GM23338 (cell line): ENCODE results near the gene ATAD1. TPM values are rescaled to one million over a fixed set of nuclear protein-coding genes. Genes with fewer than 3 reads are reported as not detected.

Experiments
- ATAC-seq: fragments of 200-7000 bp; cut with Tn5 transposase; 3 replicates; pipeline ENCODE4 v1.9.1; 2020
- DNase-seq: peaks from one replicate; pipeline ENCODE4 v3.0.0-alpha.2; 2015; ENCODE audit warnings: low spot score
- H2AFZ ChIP-seq: fragments of 200-600 bp; sonication (generic); 2 replicates; pipeline ENCODE4 v1.8.0; 2016; ENCODE audit warnings: antibody characterized with exemption, mild to moderate bottlenecking, moderate library complexity
- H3F3A ChIP-seq: fragments of 200-600 bp; sonication (generic); replicated peaks from 2 replicates; pipeline ENCODE4 v1.8.0; 2017; ENCODE audit warnings: antibody characterized with exemption, mixed run types, low read depth
- H3K27ac ChIP-seq: fragments of 200-600 bp; sonication (generic); 2 replicates; pipeline ENCODE4 v1.6.1; 2016; ENCODE audit warnings: low read depth
- H3K27me3 ChIP-seq: fragments of 200-600 bp; sonication (generic); 2 replicates; pipeline ENCODE4 v1.8.0; 2016; ENCODE audit warnings: mild to moderate bottlenecking, mixed run types, moderate library complexity; ENCODE audit not compliant: insufficient read depth
- H3K36me3 ChIP-seq: fragments of 200-600 bp; sonication (generic); 2 replicates; pipeline ENCODE4 v1.8.0; 2016; ENCODE audit warnings: mild to moderate bottlenecking; ENCODE audit not compliant: insufficient read depth
- H3K4me1 ChIP-seq: fragments of 200-600 bp; sonication (generic); 2 replicates; pipeline ENCODE4 v1.8.0; 2016; ENCODE audit warnings: mild to moderate bottlenecking, moderate library complexity; ENCODE audit not compliant: insufficient read depth
- H3K4me2 ChIP-seq: fragments of 200-600 bp; sonication (generic); 2 replicates; pipeline ENCODE4 v1.7.1; 2017; ENCODE audit warnings: mixed run types
- H3K4me3 ChIP-seq: fragments of 200-600 bp; sonication (generic); 2 replicates; pipeline ENCODE4 v1.6.1; 2016; ENCODE audit warnings: mixed run types
- H3K79me2 ChIP-seq: fragments of 200-600 bp; sonication (generic); replicated peaks from 2 replicates; pipeline ENCODE4 v1.8.0; 2017; ENCODE audit warnings: mild to moderate bottlenecking; ENCODE audit not compliant: insufficient read depth
- H3K9me2 ChIP-seq: fragments of 200-600 bp; sonication (generic); 2 replicates; pipeline ENCODE4 v1.8.0; 2017; ENCODE audit not compliant: insufficient read depth
- H4K20me1 ChIP-seq: fragments of 200-600 bp; sonication (generic); replicated peaks from 2 replicates; pipeline ENCODE4 v1.8.0; 2017; ENCODE audit warnings: mild to moderate bottlenecking; ENCODE audit not compliant: insufficient read depth
- H3K27ac Mint-ChIP-seq: 2 replicates; pipeline ENCODE4 v1.8.0; 2020; ENCODE audit warnings: inconsistent platforms, mild to moderate bottlenecking, moderate library complexity, mixed read lengths
- H3K27me3 Mint-ChIP-seq: 3 replicates; pipeline ENCODE4 v1.8.0; 2022; ENCODE audit warnings: low read depth, mild to moderate bottlenecking, moderate library complexity, mixed read lengths, inconsistent platforms; ENCODE audit not compliant: insufficient read depth, poor library complexity
- H3K36me3 Mint-ChIP-seq: 3 replicates; pipeline ENCODE4 v1.8.0; 2021; ENCODE audit warnings: low read depth, mild to moderate bottlenecking, inconsistent platforms, moderate library complexity, mixed read lengths
- H3K4me1 Mint-ChIP-seq: 3 replicates; pipeline ENCODE4 v1.8.0; 2020; ENCODE audit warnings: mild to moderate bottlenecking, inconsistent platforms, mixed read lengths
- H3K4me3 Mint-ChIP-seq: 3 replicates; pipeline ENCODE4 v1.8.0; 2021; ENCODE audit warnings: moderate library complexity, mild to moderate bottlenecking, inconsistent platforms, mixed read lengths
- H3K9me3 Mint-ChIP-seq: 3 replicates; pipeline ENCODE4 v1.8.0; 2020; ENCODE audit warnings: moderate library complexity, mild to moderate bottlenecking, inconsistent platforms, mixed read lengths
- CREB1 ChIP-seq: fragments of 250-450 bp; sonication (Bioruptor Pico); IDR thresholded peaks from 2 replicates; pipeline ENCODE4 v1.5.0; 2020; ENCODE audit warnings: low read depth, mild to moderate bottlenecking, moderate library complexity
- EZH2phosphoT487 ChIP-seq: fragments of 200-600 bp; sonication (generic); IDR thresholded peaks from one replicate; pipeline ENCODE4 v1.8.1; 2018; ENCODE audit warnings: antibody characterized with exemption; ENCODE audit not compliant: unreplicated experiment
- NANOG ChIP-seq: IDR thresholded peaks from 2 replicates; pipeline ENCODE4 v1.6.1; 2016; ENCODE audit warnings: antibody characterized with exemption, borderline replicate concordance
- POLR2AphosphoS5 ChIP-seq: IDR thresholded peaks from 2 replicates; pipeline ENCODE4 v1.6.1; 2016; ENCODE audit warnings: antibody characterized with exemption, low read depth
- ZNF331 ChIP-seq: fragments of 250-450 bp; sonication (Bioruptor Pico); IDR thresholded peaks from 2 replicates; pipeline ENCODE4 v1.5.0; 2020; ENCODE audit warnings: low read depth, mild to moderate bottlenecking, moderate library complexity
- polyA plus RNA-seq: library from polyadenylated mRNA; unstranded; fragments of >200 nt; fragmentation: Nextera tagmentation; extraction: Ambion mirVana; gene quantifications from 2 replicates; pipeline ENCODE4 v1.2.1, GENCODE V29; 2016
- total RNA-seq: library from RNA; depleted of rRNA; stranded (reverse); fragments of >200 nt; shearing (Covaris generic); gene quantifications from 2 replicates; pipeline ENCODE4 v1.2.3, GENCODE V29; 2014
- TF ChIP-seq, protein P1 (sequence below): IDR thresholded peaks from one replicate; pipeline ENCODE4 v1.6.1; 2018; ENCODE audit warnings: antibody characterized with exemption; ENCODE audit not compliant: unreplicated experiment
- TF ChIP-seq, protein P2 (sequence below): IDR thresholded peaks from 2 replicates; pipeline ENCODE4 v1.6.1; 2016; ENCODE audit warnings: antibody characterized with exemption
- TF ChIP-seq, protein P3 (sequence below): fragments of 250-450 bp; sonication (Bioruptor Pico); IDR thresholded peaks from 2 replicates; pipeline ENCODE4 v1.5.0; 2020; ENCODE audit warnings: mild to moderate bottlenecking, moderate library complexity
- TF ChIP-seq, protein P4 (sequence below), 2 experiments: fragments of 200-600 bp in 1 of 2; sonication (generic) in 1 of 2; conservative IDR thresholded peaks; 2 replicates each; pipeline versions ENCODE4 v1.5.1 to v1.6.1; 2016 to 2017; ENCODE audit warnings: antibody characterized with exemption in 2 of 2, low read depth in 2 of 2, mild to moderate bottlenecking in 2 of 2, moderate library complexity in 1 of 2

The ATAD1 gene
- total and polyA plus RNA-seq, 2 experiments from 2014 or later = 30.3 to 49.6 TPM

DNA sequence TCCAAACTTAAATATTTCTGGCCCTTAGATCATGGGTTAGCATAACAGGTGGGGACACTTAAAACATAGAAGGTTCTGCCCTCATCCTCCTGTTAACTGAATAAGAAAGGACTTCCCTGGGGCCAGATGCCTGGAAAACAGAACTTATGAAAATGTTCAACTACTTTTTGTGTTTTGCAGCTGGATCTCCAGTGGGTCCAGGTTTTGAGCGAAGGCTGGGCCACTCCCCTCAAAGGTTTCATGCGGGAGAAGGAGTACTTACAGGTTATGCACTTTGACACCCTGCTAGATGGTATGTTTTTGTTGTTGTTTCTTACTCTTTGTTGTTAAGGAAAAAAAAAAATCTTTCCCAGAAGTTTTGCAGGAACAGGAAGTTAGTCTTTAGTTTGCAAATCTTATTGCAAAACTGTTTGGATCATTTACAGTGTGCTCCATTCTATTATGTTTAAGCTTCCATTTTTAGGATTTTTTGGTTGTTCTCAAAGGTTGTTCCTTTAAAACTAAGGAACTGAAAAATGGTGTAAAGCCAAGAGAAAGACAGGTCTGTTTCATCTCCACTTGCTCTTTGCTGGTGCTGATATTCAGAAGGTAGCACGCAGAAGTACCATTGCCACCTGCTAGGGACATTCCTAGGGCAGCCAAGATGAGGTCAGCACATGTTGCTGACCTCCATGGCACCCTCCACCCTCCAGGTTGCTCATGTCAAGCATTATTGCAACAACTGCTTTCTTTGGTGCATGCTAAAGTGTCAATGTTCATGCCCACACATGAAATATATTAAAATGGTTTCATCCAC is 102.3 kb downstream of the ATAD1 start:
- Mint-ChIP-seq H3K36me3 (peaks cover 16% of the 10 kb centered on the region), H3K4me1 (peaks cover 12% of the 10 kb centered on the region), H3K9me3 (no peaks in the 10 kb centered on the region), H3K27me3 (peaks cover 4% of the 10 kb centered on the region), H3K27ac (peak overlapping the region; percentile 56; the same call in 1 of the 2 replicates), H3K4me3 (no peak overlapping the region)
- H3F3A ChIP-seq = no peaks in the 10 kb centered on the region; the same call in 1 of the 2 replicates
- no peaks in the 10 kb centered on the region for H3K79me2 ChIP-seq
- H3K9me2 ChIP-seq = no peaks in the 10 kb centered on the region
- no peak overlapping the region for H3K4me3 ChIP-seq
- TF ChIP-seq, protein P1, sequence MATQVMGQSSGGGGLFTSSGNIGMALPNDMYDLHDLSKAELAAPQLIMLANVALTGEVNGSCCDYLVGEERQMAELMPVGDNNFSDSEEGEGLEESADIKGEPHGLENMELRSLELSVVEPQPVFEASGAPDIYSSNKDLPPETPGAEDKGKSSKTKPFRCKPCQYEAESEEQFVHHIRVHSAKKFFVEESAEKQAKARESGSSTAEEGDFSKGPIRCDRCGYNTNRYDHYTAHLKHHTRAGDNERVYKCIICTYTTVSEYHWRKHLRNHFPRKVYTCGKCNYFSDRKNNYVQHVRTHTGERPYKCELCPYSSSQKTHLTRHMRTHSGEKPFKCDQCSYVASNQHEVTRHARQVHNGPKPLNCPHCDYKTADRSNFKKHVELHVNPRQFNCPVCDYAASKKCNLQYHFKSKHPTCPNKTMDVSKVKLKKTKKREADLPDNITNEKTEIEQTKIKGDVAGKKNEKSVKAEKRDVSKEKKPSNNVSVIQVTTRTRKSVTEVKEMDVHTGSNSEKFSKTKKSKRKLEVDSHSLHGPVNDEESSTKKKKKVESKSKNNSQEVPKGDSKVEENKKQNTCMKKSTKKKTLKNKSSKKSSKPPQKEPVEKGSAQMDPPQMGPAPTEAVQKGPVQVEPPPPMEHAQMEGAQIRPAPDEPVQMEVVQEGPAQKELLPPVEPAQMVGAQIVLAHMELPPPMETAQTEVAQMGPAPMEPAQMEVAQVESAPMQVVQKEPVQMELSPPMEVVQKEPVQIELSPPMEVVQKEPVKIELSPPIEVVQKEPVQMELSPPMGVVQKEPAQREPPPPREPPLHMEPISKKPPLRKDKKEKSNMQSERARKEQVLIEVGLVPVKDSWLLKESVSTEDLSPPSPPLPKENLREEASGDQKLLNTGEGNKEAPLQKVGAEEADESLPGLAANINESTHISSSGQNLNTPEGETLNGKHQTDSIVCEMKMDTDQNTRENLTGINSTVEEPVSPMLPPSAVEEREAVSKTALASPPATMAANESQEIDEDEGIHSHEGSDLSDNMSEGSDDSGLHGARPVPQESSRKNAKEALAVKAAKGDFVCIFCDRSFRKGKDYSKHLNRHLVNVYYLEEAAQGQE = no peak
- TF ChIP-seq, protein P2, sequence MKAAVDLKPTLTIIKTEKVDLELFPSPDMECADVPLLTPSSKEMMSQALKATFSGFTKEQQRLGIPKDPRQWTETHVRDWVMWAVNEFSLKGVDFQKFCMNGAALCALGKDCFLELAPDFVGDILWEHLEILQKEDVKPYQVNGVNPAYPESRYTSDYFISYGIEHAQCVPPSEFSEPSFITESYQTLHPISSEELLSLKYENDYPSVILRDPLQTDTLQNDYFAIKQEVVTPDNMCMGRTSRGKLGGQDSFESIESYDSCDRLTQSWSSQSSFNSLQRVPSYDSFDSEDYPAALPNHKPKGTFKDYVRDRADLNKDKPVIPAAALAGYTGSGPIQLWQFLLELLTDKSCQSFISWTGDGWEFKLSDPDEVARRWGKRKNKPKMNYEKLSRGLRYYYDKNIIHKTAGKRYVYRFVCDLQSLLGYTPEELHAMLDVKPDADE = no peak
- TF ChIP-seq CREB1 (CRISPR knock-in tag) (no peak), ZNF331 (CRISPR knock-in tag) (no peak), EZH2phosphoT487 (no peak), NANOG (no peak), POLR2AphosphoS5 (no peak)
- TF ChIP-seq, protein P3, sequence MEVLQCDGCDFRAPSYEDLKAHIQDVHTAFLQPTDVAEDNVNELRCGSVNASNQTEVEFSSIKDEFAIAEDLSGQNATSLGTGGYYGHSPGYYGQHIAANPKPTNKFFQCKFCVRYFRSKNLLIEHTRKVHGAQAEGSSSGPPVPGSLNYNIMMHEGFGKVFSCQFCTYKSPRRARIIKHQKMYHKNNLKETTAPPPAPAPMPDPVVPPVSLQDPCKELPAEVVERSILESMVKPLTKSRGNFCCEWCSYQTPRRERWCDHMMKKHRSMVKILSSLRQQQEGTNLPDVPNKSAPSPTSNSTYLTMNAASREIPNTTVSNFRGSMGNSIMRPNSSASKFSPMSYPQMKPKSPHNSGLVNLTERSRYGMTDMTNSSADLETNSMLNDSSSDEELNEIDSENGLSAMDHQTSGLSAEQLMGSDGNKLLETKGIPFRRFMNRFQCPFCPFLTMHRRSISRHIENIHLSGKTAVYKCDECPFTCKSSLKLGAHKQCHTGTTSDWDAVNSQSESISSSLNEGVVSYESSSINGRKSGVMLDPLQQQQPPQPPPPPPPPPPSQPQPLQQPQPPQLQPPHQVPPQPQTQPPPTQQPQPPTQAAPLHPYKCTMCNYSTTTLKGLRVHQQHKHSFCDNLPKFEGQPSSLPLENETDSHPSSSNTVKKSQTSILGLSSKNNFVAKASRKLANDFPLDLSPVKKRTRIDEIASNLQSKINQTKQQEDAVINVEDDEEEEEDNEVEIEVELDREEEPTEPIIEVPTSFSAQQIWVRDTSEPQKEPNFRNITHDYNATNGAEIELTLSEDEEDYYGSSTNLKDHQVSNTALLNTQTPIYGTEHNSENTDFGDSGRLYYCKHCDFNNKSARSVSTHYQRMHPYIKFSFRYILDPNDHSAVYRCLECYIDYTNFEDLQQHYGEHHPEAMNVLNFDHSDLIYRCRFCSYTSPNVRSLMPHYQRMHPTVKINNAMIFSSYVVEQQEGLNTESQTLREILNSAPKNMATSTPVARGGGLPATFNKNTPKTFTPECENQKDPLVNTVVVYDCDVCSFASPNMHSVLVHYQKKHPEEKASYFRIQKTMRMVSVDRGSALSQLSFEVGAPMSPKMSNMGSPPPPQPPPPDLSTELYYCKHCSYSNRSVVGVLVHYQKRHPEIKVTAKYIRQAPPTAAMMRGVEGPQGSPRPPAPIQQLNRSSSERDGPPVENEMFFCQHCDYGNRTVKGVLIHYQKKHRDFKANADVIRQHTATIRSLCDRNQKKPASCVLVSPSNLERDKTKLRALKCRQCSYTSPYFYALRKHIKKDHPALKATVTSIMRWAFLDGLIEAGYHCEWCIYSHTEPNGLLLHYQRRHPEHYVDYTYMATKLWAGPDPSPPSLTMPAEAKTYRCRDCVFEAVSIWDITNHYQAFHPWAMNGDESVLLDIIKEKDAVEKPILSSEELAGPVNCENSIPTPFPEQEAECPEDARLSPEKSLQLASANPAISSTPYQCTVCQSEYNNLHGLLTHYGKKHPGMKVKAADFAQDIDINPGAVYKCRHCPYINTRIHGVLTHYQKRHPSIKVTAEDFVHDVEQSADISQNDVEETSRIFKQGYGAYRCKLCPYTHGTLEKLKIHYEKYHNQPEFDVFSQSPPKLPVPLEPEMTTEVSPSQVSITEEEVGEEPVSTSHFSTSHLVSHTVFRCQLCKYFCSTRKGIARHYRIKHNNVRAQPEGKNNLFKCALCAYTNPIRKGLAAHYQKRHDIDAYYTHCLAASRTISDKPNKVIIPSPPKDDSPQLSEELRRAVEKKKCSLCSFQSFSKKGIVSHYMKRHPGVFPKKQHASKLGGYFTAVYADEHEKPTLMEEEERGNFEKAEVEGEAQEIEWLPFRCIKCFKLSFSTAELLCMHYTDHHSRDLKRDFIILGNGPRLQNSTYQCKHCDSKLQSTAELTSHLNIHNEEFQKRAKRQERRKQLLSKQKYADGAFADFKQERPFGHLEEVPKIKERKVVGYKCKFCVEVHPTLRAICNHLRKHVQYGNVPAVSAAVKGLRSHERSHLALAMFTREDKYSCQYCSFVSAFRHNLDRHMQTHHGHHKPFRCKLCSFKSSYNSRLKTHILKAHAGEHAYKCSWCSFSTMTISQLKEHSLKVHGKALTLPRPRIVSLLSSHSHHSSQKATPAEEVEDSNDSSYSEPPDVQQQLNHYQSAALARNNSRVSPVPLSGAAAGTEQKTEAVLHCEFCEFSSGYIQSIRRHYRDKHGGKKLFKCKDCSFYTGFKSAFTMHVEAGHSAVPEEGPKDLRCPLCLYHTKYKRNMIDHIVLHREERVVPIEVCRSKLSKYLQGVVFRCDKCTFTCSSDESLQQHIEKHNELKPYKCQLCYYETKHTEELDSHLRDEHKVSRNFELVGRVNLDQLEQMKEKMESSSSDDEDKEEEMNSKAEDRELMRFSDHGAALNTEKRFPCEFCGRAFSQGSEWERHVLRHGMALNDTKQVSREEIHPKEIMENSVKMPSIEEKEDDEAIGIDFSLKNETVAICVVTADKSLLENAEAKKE = no peak
- TF ChIP-seq, protein P4, sequence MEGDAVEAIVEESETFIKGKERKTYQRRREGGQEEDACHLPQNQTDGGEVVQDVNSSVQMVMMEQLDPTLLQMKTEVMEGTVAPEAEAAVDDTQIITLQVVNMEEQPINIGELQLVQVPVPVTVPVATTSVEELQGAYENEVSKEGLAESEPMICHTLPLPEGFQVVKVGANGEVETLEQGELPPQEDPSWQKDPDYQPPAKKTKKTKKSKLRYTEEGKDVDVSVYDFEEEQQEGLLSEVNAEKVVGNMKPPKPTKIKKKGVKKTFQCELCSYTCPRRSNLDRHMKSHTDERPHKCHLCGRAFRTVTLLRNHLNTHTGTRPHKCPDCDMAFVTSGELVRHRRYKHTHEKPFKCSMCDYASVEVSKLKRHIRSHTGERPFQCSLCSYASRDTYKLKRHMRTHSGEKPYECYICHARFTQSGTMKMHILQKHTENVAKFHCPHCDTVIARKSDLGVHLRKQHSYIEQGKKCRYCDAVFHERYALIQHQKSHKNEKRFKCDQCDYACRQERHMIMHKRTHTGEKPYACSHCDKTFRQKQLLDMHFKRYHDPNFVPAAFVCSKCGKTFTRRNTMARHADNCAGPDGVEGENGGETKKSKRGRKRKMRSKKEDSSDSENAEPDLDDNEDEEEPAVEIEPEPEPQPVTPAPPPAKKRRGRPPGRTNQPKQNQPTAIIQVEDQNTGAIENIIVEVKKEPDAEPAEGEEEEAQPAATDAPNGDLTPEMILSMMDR (conservative IDR thresholded peaks at IDR 0.05; ENCODE audit: low read depth in 2 of 2) = no peak
- no peak overlapping the region for H2AFZ ChIP-seq
- H4K20me1 ChIP-seq = no peaks in the 10 kb centered on the region
- peaks cover 9% of the 10 kb centered on the region; the same call in 1 of the 2 replicates for H3K36me3 ChIP-seq
- no peak overlapping the region for H3K27ac ChIP-seq
- no peaks in the 10 kb centered on the region for H3K27me3 ChIP-seq
- H3K4me1 ChIP-seq = no peaks in the 10 kb centered on the region
- ATAC-seq (no peak), DNase-seq (no peak)
- H3K4me2 ChIP-seq = no peak overlapping the region
